Testis (tissue), 3 donors: ENCODE results near the gene NRTN. TPM values are rescaled to one million over a fixed set of nuclear protein-coding genes. Genes with fewer than 3 reads are reported as not detected.

Source experiments
- DNase-seq: peaks from one replicate; pipeline ENCODE4 v3.0.0-alpha.2; 2019
- H3K27ac ChIP-seq, 2 donors: fragments of 200-600 bp; sonication (generic); one replicate each; pipeline ENCODE4 v1.5.1; 2019
- H3K27me3 ChIP-seq: fragments of 200-600 bp; sonication (generic); one replicate; pipeline ENCODE4 v1.5.1; 2019
- H3K36me3 ChIP-seq: fragments of 200-600 bp; sonication (generic); one replicate; pipeline ENCODE4 v1.5.1; 2017; ENCODE audit warnings: low read depth; ENCODE audit errors: missing control alignments
- H3K4me1 ChIP-seq: fragments of 200-600 bp; sonication (generic); one replicate; pipeline ENCODE4 v1.5.1; 2019
- H3K4me3 ChIP-seq, 2 donors: fragments of 200-600 bp; sonication (generic); one replicate each; pipeline ENCODE4 v1.5.1; 2017 to 2019
- H3K9me3 ChIP-seq: fragments of 200-600 bp; sonication (generic); one replicate; pipeline ENCODE4 v1.5.1; 2017
- POLR2A ChIP-seq: fragments of 450-650 bp; IDR thresholded peaks from one replicate; pipeline ENCODE4 v1.6.1; 2017; ENCODE audit warnings: antibody characterized with exemption, mild to moderate bottlenecking, moderate library complexity
- WGBS, 2 donors: methylation state at CpG; one replicate each; pipeline ENCODE4 v1.1.5; 2018; 5-methylcytosine and 5-hydroxymethylcytosine counted together
- intact Hi-C: fragments of 100-400 bp; cut with DNase I; formaldehyde crosslinking; loops from one replicate; pipeline ENCODE4 v1.15.1; 2023; ENCODE audit warnings: low total_unique reads
- polyA plus RNA-seq: library from polyadenylated mRNA; stranded (reverse); fragments of 350-450 nt; fragmentation: Illumina TruSeq; extraction: RNeasy Lipid Tissue Mini Kit (QIAGEN cat#74804); gene quantifications from one replicate; pipeline ENCODE4 v1.2.3, GENCODE V29; 2014; ENCODE audit warnings: low read depth, low replicate concordance; ENCODE audit not compliant: insufficient read depth
- total RNA-seq, 2 donors: library from RNA; depleted of rRNA; stranded (reverse); fragments of >200 nt; gene quantifications; one replicate each; pipeline ENCODE4 v1.2.3, GENCODE V29; 2016
- TF ChIP-seq, protein P1 (sequence below), 3 experiments: fragments of 450-650 bp in 2 of 3; fragments of 200-600 bp in 1 of 3; sonication (generic) in 1 of 3; IDR thresholded peaks; one replicate each; pipeline ENCODE4 v1.5.1; 2016 to 2019; ENCODE audit warnings: antibody characterized with exemption in 3 of 3, mild to moderate bottlenecking in 2 of 3, moderate library complexity in 1 of 3

Gene NRTN
- total and polyA plus RNA-seq, 3 donors from 2014 or later = 1.7 to 13.5 (median 6.5) TPM

DNA sequence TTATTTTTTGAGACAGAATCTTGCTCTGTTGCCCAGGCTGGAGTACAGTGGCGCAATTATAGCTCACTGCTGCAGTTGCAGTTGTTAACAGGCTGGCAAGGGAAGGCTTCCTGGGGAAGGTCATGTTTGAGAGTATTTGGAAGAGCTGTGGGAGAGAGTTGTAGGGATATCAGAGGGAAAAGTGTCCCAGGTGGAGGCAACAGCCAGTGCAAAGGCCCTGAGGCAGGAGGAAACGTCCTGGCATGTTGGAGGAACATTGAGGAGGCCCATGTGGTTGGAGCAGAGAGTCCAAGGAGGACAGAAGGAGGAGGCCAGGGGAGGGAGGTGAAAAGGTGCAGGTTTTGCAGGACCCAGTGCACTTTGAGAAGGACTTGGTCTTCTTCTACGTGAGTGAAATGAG lies 11.7 kb upstream of the NRTN start:
- Histone ChIP-seq H3K36me3 (no peaks in the 10 kb centered on the region), H3K4me3 (no peak overlapping the region), H3K9me3 (no peaks in the 10 kb centered on the region), H3K4me1 (peaks cover 6% of the 10 kb centered on the region), H3K27me3 (no peaks in the 10 kb centered on the region), H3K27ac (no peak overlapping the region)
- intact Hi-C loops = no loop called here
- DNase-seq = no peak
- TF ChIP-seq, protein P1, sequence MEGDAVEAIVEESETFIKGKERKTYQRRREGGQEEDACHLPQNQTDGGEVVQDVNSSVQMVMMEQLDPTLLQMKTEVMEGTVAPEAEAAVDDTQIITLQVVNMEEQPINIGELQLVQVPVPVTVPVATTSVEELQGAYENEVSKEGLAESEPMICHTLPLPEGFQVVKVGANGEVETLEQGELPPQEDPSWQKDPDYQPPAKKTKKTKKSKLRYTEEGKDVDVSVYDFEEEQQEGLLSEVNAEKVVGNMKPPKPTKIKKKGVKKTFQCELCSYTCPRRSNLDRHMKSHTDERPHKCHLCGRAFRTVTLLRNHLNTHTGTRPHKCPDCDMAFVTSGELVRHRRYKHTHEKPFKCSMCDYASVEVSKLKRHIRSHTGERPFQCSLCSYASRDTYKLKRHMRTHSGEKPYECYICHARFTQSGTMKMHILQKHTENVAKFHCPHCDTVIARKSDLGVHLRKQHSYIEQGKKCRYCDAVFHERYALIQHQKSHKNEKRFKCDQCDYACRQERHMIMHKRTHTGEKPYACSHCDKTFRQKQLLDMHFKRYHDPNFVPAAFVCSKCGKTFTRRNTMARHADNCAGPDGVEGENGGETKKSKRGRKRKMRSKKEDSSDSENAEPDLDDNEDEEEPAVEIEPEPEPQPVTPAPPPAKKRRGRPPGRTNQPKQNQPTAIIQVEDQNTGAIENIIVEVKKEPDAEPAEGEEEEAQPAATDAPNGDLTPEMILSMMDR (IDR thresholded peaks at IDR 0.05) = no peak
- no peak for TF ChIP-seq POLR2A
- WGBS, 2 donors = 82 to 91% methylated on average over 3 of the region's 3 CpGs

DNA sequence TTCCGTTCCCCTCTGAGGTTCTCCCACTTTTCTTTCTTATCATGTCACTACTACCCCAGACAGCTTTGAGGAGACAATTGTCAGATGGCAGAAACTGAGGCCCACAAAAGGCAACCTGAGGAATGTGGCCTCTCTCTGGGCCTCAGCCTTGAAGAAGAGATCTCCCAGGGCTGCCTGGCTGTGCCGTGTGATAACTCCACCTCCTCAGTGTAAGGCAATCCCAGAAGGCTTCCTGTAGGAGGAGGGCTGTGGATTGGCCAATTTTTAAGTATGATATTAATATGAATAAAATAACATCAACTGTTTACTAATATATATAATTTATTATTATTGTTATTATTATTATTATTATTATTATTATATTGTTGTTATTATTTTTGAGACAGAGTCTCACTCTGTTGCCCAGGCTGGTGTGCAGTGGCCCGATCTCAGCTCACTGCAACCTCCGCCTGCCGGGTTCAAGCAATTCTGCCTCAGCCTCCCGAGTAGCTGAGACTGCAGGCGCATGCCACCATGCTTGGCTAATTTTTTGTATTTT lies 9.4 kb upstream of the NRTN start:
- intact Hi-C loops = no loop called here
- Histone ChIP-seq H3K27me3 (no peaks in the 10 kb centered on the region), H3K9me3 (no peaks in the 10 kb centered on the region), H3K36me3 (no peaks in the 10 kb centered on the region), H3K4me3 (no peak overlapping the region), H3K27ac (no peak overlapping the region), H3K4me1 (peaks cover 20% of the 10 kb centered on the region)
- no peak for DNase-seq
- WGBS, 2 donors = 88 to 92% methylated on average over 7 of the region's 7 CpGs
- TF ChIP-seq, protein P1 (IDR thresholded peaks at IDR 0.05) = no peak

DNA sequence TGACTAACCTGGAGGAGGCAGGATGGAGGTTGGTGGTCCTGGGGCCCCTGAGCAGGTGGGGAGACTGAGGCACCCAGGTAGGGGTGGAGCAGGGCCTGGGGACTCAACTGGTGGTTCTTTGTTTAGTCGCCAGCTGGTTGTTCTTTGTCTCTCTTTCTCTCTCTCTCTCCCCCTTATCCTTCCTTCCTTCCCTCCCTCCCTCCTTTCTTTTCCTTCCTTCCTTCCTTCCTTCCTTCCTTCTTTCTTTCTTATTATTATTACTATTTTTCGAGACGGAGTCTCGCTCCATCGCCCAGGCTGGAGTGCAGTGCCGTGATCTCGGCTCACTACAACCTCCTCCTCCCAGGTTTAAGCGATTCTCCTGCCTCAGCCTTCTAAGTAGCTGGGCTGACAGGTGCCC lies 6.6 kb upstream of the NRTN start:
- no peak for TF ChIP-seq POLR2A
- TF ChIP-seq, protein P1 (IDR thresholded peaks at IDR 0.05) = no peak
- 93 to 95% methylated on average over 8 of the region's 8 CpGs for WGBS, 2 donors
- H3K9me3 ChIP-seq = no peaks in the 10 kb centered on the region

DNA sequence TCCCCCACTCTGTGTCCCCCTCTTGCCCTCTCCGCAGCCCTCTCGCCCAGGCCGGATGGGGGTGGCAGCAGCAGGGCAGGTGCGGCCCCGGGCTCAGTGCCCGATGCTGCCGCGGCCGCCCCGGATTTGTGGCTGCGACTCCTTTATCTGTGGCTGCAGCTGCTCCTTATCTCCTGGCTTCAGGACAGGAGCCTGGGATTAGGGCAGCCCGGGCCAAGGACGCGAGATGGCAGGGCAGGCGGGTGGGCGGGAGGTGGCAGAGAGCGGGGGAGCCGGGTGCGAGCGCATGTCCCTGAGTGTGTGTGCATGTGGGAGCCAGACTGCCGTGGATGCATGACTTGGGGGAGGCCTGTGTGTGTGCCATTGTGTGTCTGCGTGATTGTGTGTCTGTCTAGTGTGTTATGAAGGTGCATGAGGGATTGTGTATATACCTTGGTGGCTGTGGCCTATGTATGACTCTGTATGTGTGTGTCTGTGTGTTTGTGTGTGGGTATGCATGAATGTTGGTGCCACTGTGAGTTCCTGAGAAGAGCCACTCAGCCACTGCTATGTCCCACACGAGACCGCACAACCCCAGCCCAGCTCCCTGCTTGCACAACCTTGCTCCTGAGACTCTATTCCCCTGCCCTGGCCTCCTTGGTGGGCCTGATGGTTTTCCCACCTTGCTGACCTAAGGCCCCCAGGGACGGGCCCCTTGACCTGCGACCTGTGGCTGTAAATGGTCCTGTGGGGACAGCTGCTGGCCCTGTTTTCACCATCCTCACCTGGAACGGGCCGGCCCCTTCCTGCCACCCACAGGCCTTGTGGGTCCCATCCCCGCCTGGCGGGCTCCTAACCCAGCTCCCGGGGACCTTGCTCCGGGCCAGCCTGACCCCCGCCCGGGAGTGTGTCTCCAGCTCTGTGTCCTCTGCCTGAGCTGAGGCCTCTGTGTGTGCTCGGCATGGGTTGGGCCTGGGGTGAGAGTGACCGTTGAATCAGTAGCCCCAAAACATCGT lies 5.3 kb upstream of the NRTN start:
- intact Hi-C loops = no loop called here
- Histone ChIP-seq H3K36me3 (no peaks in the 10 kb centered on the region), H3K27ac (peak overlapping the region; percentile 15 to 65), H3K4me1 (peaks cover 47% of the 10 kb centered on the region), H3K9me3 (no peaks in the 10 kb centered on the region), H3K4me3 (no peak overlapping the region), H3K27me3 (no peaks in the 10 kb centered on the region)
- TF ChIP-seq POLR2A = no peak
- TF ChIP-seq, protein P1 (IDR thresholded peaks at IDR 0.05) = no peak
- 52 to 74% methylated on average over 17 to 37 of the region's 37 CpGs for WGBS, 2 donors
- peak; percentile 86 for DNase-seq

More for the DNA sequence above, 6.6 kb upstream of the NRTN start:
- no peak for DNase-seq
- H3K27me3 ChIP-seq = no peaks in the 10 kb centered on the region
- H3K27ac ChIP-seq = peak overlapping the region in 1 of 2 donors; percentile 15
- no peaks in the 10 kb centered on the region for H3K36me3 ChIP-seq
- intact Hi-C loops = no loop called here
- H3K4me3 ChIP-seq = no peak overlapping the region
- H3K4me1 ChIP-seq = peaks cover 40% of the 10 kb centered on the region
